Peyer's patch (tissue), 4 donors: ENCODE data around the gene DNAJA1. TPM values are rescaled to one million over a fixed set of nuclear protein-coding genes. Genes with fewer than 3 reads are reported as not detected.
A peak's percentile ranks its signal among the peaks of the same experiment; 100 is the strongest.

Experiments used
- DNase-seq, 3 donors: peaks; one replicate each; pipeline ENCODE4 v3.0.0-alpha.2; 2017 to 2019
- H3K27ac ChIP-seq, 4 donors: fragments of 200-600 bp; sonication (generic); one replicate each; pipeline ENCODE4 v1.5.1; 2016 to 2019
- H3K27me3 ChIP-seq, 2 donors: fragments of 200-600 bp; sonication (generic); one replicate each; pipeline ENCODE4 v1.5.1; 2019
- H3K36me3 ChIP-seq, 3 donors: fragments of 200-600 bp; sonication (generic); one replicate each; pipeline ENCODE4 v1.5.1; 2016 to 2019
- H3K4me1 ChIP-seq, 4 donors: fragments of 200-600 bp; sonication (generic); one replicate each; pipeline ENCODE4 v1.5.1; 2016 to 2019
- H3K4me3 ChIP-seq, 4 donors: fragments of 200-600 bp; sonication (generic); 1 replicate in 3 of 4; 2 replicates in 1 of 4; pipeline ENCODE4 v1.5.1; 2016 to 2019; ENCODE audit warnings: mild to moderate bottlenecking in 1 of 4
- H3K9me3 ChIP-seq, 4 donors: fragments of 200-600 bp; sonication (generic); one replicate each; pipeline ENCODE4 v1.5.1; 2016 to 2019; ENCODE audit warnings: mild to moderate bottlenecking in 1 of 4
- POLR2A ChIP-seq, 2 donors: fragments of 450-650 bp; IDR thresholded peaks; one replicate each; pipeline ENCODE4 v1.5.1; 2017; ENCODE audit warnings: antibody characterized with exemption in 2 of 2, mild to moderate bottlenecking in 2 of 2, moderate library complexity in 2 of 2
- total RNA-seq, 4 donors: library from RNA; depleted of rRNA; stranded (reverse); fragments of >200 nt; gene quantifications; one replicate each; pipeline ENCODE4 v1.1.0, GENCODE V29; 2016
- TF ChIP-seq, protein P1 (sequence below), 6 experiments: fragments of 450-650 bp in 4 of 6; fragments of 200-600 bp in 2 of 6; sonication (generic) in 1 of 6; IDR thresholded peaks; one replicate each; pipeline ENCODE4 v1.5.1; 2017 to 2019; ENCODE audit warnings: antibody characterized with exemption in 6 of 6, mild to moderate bottlenecking in 3 of 6, moderate library complexity in 1 of 6

The DNAJA1 gene
- total RNA-seq, 4 donors from 2014 or later = 13.9 to 47.7 (median 43.5) TPM

DNA sequence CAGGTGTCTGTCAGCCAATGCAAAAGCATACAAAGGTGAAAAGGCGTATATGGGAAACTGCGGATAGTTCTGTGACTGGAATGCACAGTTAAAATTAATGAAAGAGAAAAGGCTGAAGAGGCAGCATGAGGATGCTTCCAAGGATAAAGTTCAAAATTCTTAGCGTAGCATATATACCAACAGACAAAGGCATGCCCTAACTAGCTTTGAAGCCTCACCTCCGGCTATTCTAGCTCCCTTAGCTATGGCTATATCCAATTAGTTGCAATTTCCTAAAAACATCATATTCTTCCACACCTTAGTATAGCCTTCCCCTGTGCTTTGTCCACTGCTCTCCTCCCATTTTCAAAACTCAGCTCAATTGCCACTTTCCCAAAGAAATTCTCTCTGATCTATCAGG, 1.4 kb upstream of the DNAJA1 start:
- peaks cover 3 to 47% (median 14%) of the 10 kb centered on the region in 4 donors for H3K4me1 ChIP-seq
- TF ChIP-seq, protein P1, sequence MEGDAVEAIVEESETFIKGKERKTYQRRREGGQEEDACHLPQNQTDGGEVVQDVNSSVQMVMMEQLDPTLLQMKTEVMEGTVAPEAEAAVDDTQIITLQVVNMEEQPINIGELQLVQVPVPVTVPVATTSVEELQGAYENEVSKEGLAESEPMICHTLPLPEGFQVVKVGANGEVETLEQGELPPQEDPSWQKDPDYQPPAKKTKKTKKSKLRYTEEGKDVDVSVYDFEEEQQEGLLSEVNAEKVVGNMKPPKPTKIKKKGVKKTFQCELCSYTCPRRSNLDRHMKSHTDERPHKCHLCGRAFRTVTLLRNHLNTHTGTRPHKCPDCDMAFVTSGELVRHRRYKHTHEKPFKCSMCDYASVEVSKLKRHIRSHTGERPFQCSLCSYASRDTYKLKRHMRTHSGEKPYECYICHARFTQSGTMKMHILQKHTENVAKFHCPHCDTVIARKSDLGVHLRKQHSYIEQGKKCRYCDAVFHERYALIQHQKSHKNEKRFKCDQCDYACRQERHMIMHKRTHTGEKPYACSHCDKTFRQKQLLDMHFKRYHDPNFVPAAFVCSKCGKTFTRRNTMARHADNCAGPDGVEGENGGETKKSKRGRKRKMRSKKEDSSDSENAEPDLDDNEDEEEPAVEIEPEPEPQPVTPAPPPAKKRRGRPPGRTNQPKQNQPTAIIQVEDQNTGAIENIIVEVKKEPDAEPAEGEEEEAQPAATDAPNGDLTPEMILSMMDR (IDR thresholded peaks at IDR 0.05) = no peak
- TF ChIP-seq POLR2A (IDR thresholded peaks at IDR 0.05) = no peak
- DNase-seq = no peak
- H3K9me3 ChIP-seq = no peaks in the 10 kb centered on the region
- peak overlapping the region in 1 of 4 donors; percentile 98 for H3K27ac ChIP-seq
- H3K36me3 ChIP-seq = peaks cover 0 to 19% (median 0%) of the 10 kb centered on the region in 3 donors
- peak overlapping the region in 2 of 4 donors; percentile 85 to 98 for H3K4me3 ChIP-seq
- H3K27me3 ChIP-seq = no peaks in the 10 kb centered on the region

DNA sequence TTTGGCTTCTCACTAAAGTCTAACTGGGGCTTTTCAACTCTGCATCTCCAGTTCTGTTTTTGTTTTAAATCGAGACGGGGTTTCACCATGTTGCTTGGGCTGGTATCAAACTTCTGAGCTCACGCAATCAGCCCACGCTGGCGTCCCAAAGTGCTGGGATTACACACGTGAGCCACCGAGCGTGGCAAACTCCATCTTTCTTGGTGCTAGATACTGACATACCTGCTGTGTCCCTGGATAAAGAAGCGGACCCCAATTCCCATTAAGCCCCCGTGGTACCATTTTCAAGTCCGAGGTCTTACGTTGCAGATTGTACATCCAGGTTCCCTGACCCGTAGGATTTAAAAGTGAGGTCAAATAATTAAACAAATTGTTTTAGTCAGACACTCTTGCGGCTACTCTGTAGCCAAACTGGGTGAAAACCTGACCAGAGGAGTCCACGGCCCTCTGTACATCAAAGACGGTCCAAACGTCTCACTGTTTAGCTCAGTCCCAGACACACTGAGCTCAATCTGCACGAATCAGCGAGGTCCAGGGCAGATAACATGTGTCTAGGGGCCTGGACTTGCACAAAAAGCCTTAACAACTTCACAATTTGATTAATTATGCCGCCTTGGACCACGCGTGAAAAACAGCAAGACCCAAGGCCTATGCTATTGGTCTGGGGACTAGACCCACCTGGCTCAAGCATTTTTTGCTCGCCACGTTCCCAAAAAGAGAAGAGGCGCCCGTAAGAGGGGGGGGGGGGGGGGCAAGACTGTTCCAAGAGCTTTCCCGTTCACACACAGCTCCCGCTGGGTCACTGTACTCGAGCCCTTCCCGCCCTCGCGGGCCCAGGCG, 727 bp upstream of the DNAJA1 start:
- peak overlapping the region; percentile 85 to 99 (median 96) for H3K4me3 ChIP-seq
- H3K27ac ChIP-seq = peak overlapping the region; percentile 98 to 100 (median 99)
- no peak for TF ChIP-seq POLR2A (IDR thresholded peaks at IDR 0.05)
- TF ChIP-seq, protein P1 (IDR thresholded peaks at IDR 0.05) = no peak
- H3K9me3 ChIP-seq = no peaks in the 10 kb centered on the region
- H3K27me3 ChIP-seq = no peaks in the 10 kb centered on the region
- H3K36me3 ChIP-seq = peaks cover 0 to 26% (median 0%) of the 10 kb centered on the region in 3 donors
- H3K4me1 ChIP-seq = peaks cover 3 to 54% (median 17%) of the 10 kb centered on the region in 4 donors
- no peak for DNase-seq

DNA sequence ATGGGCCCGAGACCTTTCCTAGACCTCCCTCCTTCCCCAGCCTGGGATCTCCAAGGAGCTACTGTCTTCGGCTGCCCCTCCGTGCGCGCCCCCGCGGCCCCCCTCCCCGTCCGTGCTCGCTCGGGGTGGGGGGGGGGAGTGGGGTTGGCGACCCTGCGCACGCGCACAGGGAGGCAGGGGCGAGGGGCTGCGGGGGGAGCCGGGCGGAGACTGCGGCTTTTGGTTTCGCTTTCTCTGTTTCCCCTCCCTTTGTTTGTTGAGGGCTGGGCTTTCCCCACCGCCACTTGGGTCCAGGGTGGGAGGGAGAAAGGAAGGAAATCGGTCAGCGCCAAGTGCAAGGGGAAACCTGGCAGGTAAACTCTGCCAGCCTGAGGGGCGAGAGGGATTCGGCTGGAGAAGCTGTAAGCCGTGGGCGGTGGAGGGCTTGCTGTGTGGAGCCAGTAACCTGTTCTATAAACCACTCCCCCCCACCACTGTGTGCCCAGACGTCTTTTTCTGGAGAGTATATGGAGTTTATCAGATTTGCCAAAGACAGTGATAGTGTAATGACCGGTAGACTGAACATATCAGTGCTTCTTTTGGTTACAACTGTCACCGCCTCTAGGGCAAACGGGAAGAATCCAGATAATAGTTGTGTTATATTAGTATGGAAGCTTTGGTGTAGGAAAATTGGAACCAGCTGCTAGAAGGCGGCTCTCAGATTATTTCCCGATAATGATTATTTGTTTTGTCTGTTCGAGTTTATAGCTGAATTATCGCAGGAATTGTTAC, 684 bp downstream of the DNAJA1 start:
- H3K4me1 ChIP-seq = peaks cover 3 to 54% (median 17%) of the 10 kb centered on the region in 4 donors
- TF ChIP-seq POLR2A (IDR thresholded peaks at IDR 0.05) = no peak
- TF ChIP-seq, protein P1 (IDR thresholded peaks at IDR 0.05) = no peak
- H3K27ac ChIP-seq = peak overlapping the region; percentile 98 to 100 (median 99)
- peaks cover 0 to 38% (median 3%) of the 10 kb centered on the region in 3 donors for H3K36me3 ChIP-seq
- H3K27me3 ChIP-seq = no peaks in the 10 kb centered on the region
- no peaks in the 10 kb centered on the region for H3K9me3 ChIP-seq
- peak overlapping the region; percentile 85 to 99 (median 96) for H3K4me3 ChIP-seq
- peak; percentile 67 to 81 (median 79) for DNase-seq

DNA sequence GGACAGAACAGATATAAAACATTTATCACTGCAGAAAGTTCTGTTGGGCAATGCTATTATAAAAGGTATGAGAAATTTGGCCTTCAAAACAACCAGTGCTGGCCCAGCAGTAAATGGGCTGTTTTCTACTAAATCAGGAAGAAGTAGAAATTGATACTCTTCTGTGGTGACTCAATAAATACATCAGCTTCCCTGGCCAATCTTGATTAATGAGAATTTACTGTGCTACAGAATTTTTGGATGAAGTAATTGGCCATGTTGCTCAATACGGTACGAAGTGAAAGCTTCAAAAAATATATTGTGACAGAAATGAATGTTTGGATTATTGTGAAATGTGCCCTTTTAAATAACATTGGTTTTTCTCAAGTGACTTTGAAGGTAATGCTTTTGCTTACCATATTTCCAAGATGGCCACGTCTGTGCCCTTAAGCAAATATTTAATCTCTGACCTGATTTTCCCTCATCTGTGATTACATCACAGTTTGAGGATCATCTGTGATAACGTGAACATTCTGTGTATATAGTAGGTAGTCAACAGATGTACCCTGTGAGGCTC, 4.2 kb downstream of the DNAJA1 start:
- peaks cover 0 to 72% (median 3%) of the 10 kb centered on the region in 3 donors for H3K36me3 ChIP-seq
- DNase-seq = no peak
- H3K9me3 ChIP-seq = no peaks in the 10 kb centered on the region
- no peak for TF ChIP-seq POLR2A (IDR thresholded peaks at IDR 0.05)
- TF ChIP-seq, protein P1 (IDR thresholded peaks at IDR 0.05) = no peak
- no peak overlapping the region for H3K4me3 ChIP-seq
- H3K27me3 ChIP-seq = no peaks in the 10 kb centered on the region
- H3K4me1 ChIP-seq = peaks cover 3 to 35% (median 14%) of the 10 kb centered on the region in 4 donors
- peak overlapping the region in 1 of 4 donors; percentile 15 for H3K27ac ChIP-seq

DNA sequence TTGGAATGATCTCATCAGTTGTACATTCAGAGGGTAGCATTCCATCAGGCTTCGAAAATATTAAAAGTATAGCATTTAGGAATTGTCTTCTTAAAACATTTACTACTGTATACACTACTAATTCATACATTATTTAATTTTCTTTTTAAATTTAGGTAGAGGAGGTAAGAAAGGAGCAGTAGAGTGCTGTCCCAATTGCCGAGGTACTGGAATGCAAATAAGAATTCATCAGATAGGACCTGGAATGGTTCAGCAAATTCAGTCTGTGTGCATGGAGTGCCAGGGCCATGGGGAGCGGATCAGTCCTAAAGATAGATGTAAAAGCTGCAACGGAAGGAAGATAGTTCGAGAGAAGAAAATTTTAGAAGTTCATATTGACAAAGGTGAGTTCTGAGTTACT, 5.2 kb downstream of the DNAJA1 start:
- Histone ChIP-seq H3K36me3 (peaks cover 0 to 82% (median 3%) of the 10 kb centered on the region in 3 donors), H3K4me3 (no peak overlapping the region), H3K27ac (no peak overlapping the region), H3K4me1 (peaks cover 3 to 32% (median 13%) of the 10 kb centered on the region in 4 donors), H3K27me3 (no peaks in the 10 kb centered on the region), H3K9me3 (no peaks in the 10 kb centered on the region)
- DNase-seq = no peak
- TF ChIP-seq POLR2A (IDR thresholded peaks at IDR 0.05) = no peak
- TF ChIP-seq, protein P1 (IDR thresholded peaks at IDR 0.05) = no peak
